Activated CD4-positive, alpha-beta memory T cell treated with anti-CD3 and anti-CD28 coated beads, Interleukin-2, amount 10 ng/mL, durations not matched to agents 7 days and 5 days (primary cell): ENCODE measurements around the gene RAB40B. TPM values are rescaled to one million over a fixed set of nuclear protein-coding genes. Genes with fewer than 3 reads are reported as not detected.

ENCODE experiments used
- CTCF ChIA-PET: fragments of 350-600 bp; sonication (Branson Sonifier 250); formaldehyde crosslinking; loops from one replicate; lab custom pipeline; 2021; ENCODE audit warnings: antibody characterized with exemption, inconsistent platforms; lab: Charles Lee
- POLR2A ChIA-PET: fragments of 350-600 bp; sonication (Branson Sonifier 250); formaldehyde crosslinking; loops from one replicate; lab custom pipeline; 2021; ENCODE audit warnings: antibody characterized with exemption; lab: Charles Lee
- DNase-seq: peaks from one replicate; pipeline ENCODE4 v3.0.0-alpha.2; 2020
- H3K27ac Mint-ChIP-seq: one replicate; pipeline ENCODE4 v1.8.0; 2021; ENCODE audit warnings: mild to moderate bottlenecking, mixed read lengths
- H3K27me3 Mint-ChIP-seq: one replicate; pipeline ENCODE4 v1.8.0; 2021; ENCODE audit warnings: mixed read lengths
- H3K36me3 Mint-ChIP-seq: one replicate; pipeline ENCODE4 v1.8.0; 2021; ENCODE audit warnings: low read depth, mixed read lengths
- H3K4me1 Mint-ChIP-seq: one replicate; pipeline ENCODE4 v1.8.0; 2021; ENCODE audit warnings: mixed read lengths
- H3K4me3 Mint-ChIP-seq: one replicate; pipeline ENCODE4 v1.8.0; 2021; ENCODE audit warnings: mild to moderate bottlenecking, mixed read lengths
- H3K9me3 Mint-ChIP-seq: one replicate; pipeline ENCODE4 v1.8.0; 2021; ENCODE audit warnings: mixed read lengths
- total RNA-seq, 2 experiments: library from RNA; stranded (reverse); gene quantifications; one replicate each; pipeline ENCODE4 v1.2.3, GENCODE V29; 2021

Gene RAB40B
- total RNA-seq, 2 experiments from 2014 or later = 1.4 to 2.0 TPM

DNA sequence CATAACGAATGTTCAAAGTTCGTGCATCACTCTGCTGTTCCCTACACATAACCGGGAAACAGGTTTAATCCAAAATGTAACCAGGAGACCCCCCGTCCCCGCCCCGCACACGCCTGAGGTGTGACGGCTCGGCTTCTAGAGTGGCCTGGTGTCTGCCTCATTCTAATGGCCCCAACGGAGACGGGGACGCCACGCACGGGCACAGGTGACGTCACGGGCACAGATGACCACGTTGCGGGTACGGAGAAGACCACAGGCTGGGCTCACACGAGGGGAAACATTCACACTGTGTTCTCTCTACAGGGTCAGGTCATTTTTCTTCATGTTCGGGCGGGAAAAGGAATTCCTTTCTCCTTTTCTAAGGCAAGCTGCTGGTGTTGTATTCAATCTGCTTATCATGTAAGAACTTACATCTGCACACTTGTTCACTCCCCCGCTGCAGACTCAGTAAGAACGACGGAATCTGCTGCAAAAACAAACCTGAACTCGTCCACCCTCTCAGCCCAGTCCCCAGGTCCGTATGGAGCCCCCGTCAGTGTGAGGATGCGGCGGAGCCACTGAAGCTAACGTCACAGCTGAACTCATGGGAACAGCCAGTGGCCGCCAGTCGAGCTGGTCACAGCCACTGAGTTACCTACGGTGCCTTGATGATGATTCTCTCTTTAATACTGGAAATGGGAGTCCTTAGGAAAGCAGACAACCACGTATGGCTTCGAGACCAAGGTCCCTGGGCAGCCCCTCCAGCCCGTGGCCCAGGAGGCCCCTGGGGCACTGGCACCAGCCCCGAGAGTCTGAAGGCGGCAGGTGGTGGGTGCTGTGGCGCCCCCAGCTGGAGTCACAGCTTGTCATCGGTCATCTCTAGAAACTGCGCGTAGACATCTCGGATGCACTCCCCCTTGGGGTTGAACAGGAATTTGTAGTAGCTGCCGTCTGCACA, 83.1 kb downstream of the RAB40B start:
- ChIA-PET CTCF (interaction anchor here (0.6 kb wide), 1 partner anchor 8 kb away, joined by 3 read pairs; no protein-coding TSS in a partner anchor), POLR2A (no interaction called here)
- no peaks in the 10 kb centered on the region for H3K9me3 Mint-ChIP-seq
- H3K4me1 Mint-ChIP-seq = no peaks in the 10 kb centered on the region
- peaks cover 46% of the 10 kb centered on the region for H3K36me3 Mint-ChIP-seq
- DNase-seq = no peak
- H3K27me3 Mint-ChIP-seq = no peaks in the 10 kb centered on the region
- H3K27ac Mint-ChIP-seq = no peak overlapping the region
- H3K4me3 Mint-ChIP-seq = no peak overlapping the region

GRCh38 chr17:82614095-82614631, 84.3 kb downstream of the RAB40B start:
- H3K4me1 Mint-ChIP-seq = no peaks in the 10 kb centered on the region
- H3K27ac Mint-ChIP-seq = no peak overlapping the region
- no peak for DNase-seq
- H3K4me3 Mint-ChIP-seq = no peak overlapping the region
- H3K9me3 Mint-ChIP-seq = no peaks in the 10 kb centered on the region
- ChIA-PET POLR2A (no interaction called here), CTCF (interaction anchor here (0.6 kb wide), 1 partner anchor 9 kb away, joined by 3 read pairs; no protein-coding TSS in a partner anchor)
- H3K27me3 Mint-ChIP-seq = no peaks in the 10 kb centered on the region
- H3K36me3 Mint-ChIP-seq = peaks cover 47% of the 10 kb centered on the region

DNA sequence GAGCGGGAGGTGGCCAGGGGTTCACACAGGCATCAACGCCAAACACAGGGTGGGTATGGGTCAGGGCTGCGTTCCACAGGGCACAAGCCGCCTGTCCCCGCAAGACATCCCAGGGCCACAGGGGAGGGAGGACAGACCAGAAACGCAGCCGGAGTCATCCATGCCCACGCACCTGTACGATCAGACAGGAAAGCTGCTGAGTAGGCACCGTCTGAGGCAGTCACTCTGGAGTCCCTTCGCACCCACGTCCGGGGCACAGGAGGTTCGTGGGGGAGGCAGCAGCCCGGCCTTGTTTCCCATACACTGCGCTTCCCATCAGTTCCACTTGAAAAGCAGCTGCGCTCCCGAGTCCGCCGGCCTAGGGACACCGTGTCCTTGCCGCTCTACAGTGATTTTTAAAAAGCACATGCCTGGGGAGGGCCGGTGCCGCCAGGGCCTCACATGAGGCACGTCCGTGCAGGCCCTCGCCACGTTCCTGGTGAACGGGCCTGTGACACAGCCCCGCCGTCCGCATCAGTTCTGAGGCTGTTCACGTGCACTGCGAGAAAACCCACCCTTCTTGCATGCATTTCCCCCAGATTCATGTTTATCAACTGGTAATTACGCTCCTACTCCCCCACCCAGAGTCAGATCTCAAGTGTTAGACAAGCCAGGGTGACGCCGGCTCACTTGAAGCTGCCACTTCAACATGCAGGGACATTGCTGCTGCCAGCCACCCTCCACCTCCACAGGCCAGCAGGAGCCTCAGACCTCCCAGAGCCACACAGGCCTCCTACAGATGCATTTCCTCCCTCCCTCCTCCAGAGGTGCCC, 85.0 kb downstream of the RAB40B start:
- Mint-ChIP-seq H3K4me1 (no peaks in the 10 kb centered on the region), H3K9me3 (no peaks in the 10 kb centered on the region), H3K36me3 (peaks cover 43% of the 10 kb centered on the region), H3K27ac (no peak overlapping the region), H3K4me3 (no peak overlapping the region), H3K27me3 (no peaks in the 10 kb centered on the region)
- ChIA-PET CTCF (no interaction called here), POLR2A (no interaction called here)
- no peak for DNase-seq

GRCh38 chr17:82611140-82612058, 87.1 kb downstream of the RAB40B start:
- Mint-ChIP-seq H3K27ac (no peak overlapping the region), H3K9me3 (no peaks in the 10 kb centered on the region), H3K4me3 (no peak overlapping the region), H3K4me1 (no peaks in the 10 kb centered on the region), H3K36me3 (peaks cover 37% of the 10 kb centered on the region), H3K27me3 (no peaks in the 10 kb centered on the region)
- POLR2A ChIA-PET = no interaction called here
- CTCF ChIA-PET = no interaction called here
- DNase-seq = no peak

DNA sequence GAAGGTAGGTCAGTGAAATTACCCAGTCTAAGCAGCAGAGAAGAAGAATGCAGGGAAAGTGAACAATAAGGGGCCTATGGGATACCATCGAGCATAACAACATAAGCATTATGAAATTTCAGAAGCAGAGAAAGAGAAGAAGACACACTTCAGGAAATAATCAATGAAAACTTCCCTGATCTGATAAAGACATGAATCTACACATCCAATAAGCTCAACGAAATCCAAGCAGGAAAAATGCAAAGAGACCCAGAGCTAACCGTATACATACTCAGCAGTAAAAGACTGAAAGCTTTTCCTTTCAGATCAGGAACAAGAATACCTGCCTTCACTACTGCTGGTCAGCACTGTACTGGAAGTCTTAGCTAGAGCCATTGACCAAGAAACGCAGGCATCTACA, 88.8 kb downstream of the RAB40B start:
- ChIA-PET POLR2A (no interaction called here), CTCF (no interaction called here)
- no peaks in the 10 kb centered on the region for H3K4me1 Mint-ChIP-seq
- peaks cover 32% of the 10 kb centered on the region for H3K36me3 Mint-ChIP-seq
- H3K9me3 Mint-ChIP-seq = no peaks in the 10 kb centered on the region
- no peak for DNase-seq
- H3K4me3 Mint-ChIP-seq = no peak overlapping the region
- no peaks in the 10 kb centered on the region for H3K27me3 Mint-ChIP-seq
- H3K27ac Mint-ChIP-seq = no peak overlapping the region

DNA sequence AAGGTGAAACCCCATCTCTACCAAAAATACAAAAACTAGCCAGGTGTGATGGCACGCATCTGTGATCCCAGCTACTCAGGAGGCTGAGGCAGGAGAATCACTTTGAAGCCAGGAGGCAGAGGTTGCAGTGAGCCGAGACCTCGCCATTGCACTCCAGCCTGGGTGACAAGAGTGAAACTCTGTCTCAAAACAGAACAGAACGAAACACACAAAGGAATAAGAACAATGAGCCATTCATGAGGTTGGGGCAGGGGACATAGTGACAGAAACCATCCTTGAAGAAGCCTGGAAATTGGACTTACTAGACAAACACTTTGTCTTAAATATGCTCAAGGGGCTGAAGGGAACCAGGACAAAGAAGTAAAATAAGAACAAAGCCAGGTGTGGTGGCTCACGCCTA, 89.7 kb downstream of the RAB40B start:
- DNase-seq = no peak
- no peak overlapping the region for H3K4me3 Mint-ChIP-seq
- ChIA-PET CTCF (no interaction called here), POLR2A (no interaction called here)
- no peak overlapping the region for H3K27ac Mint-ChIP-seq
- no peaks in the 10 kb centered on the region for H3K9me3 Mint-ChIP-seq
- H3K36me3 Mint-ChIP-seq = peaks cover 35% of the 10 kb centered on the region
- no peaks in the 10 kb centered on the region for H3K27me3 Mint-ChIP-seq
- H3K4me1 Mint-ChIP-seq = peaks cover 5% of the 10 kb centered on the region

DNA sequence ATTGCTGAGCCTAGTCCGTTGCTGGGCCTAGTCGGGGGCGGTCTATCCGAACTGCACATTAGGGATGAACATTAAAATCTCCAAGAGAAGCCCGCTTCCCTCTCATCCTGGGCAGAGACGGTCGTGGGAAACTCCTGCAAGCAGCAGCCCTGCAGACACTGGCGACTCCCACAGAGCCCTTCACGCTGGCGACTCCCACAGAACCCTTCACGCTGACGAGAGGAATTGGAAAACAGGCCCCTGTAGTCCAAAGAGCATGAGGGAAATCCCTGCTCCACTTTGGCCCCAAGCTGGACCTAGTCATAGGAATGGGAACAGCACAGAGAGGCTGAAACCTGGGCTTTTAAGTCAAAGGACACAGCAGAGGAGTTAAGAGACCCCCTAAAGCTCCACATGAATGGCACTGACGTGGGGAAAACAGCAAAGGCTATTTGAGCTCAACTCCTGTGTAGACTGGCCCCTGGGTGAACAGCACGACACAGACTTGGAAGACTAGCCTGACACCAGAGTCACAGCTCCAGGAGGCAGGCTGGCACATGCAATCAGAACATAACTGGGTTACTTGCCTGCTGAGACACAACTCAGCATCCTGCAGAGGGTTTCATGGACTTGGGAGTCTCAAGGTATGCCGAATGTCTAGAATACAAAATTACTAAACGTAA, 92.4 kb downstream of the RAB40B start:
- Mint-ChIP-seq H3K4me1 (peaks cover 19% of the 10 kb centered on the region), H3K36me3 (peaks cover 55% of the 10 kb centered on the region), H3K4me3 (no peak overlapping the region), H3K9me3 (no peaks in the 10 kb centered on the region), H3K27me3 (no peaks in the 10 kb centered on the region), H3K27ac (no peak overlapping the region)
- DNase-seq = no peak
- POLR2A ChIA-PET = no interaction called here
- CTCF ChIA-PET = no interaction called here

Other genes with a start within 250 kb of the RAB40B start
- 100 to 1,000 TPM; 308 to 313 TPM for gene CYBC1, start 247.9 kb downstream of the RAB40B start, total RNA-seq
- 100 to 1,000 TPM; 150 to 153 TPM for gene NARF, start 240.0 kb downstream of the RAB40B start, total RNA-seq
- gene FOXK2, start 179.0 kb downstream of the RAB40B start, total RNA-seq = 10 to 100 TPM; 53.3 to 68.2 TPM
- 10 to 100 TPM; 41.0 to 42.9 TPM for gene WDR45B, start 50.3 kb downstream of the RAB40B start, total RNA-seq
- gene FN3KRP, start 18.0 kb upstream of the RAB40B start, total RNA-seq = 10 to 100 TPM; 30.4 to 32.1 TPM
- 1 to 10 TPM; 2.4 to 3.7 TPM for gene FN3K, start 36.9 kb upstream of the RAB40B start, total RNA-seq
- gene TBCD, start 53.4 kb upstream of the RAB40B start, total RNA-seq = 100 to 1,000 TPM; 133 to 135 TPM
- gene ZNF750, start 141.3 kb upstream of the RAB40B start, total RNA-seq = not detected